NOMO-1 treated with DMSO at 0.1 percent for 48 hours (cell line): ENCODE data around the gene RAD51AP1.

Source experiments
- DNase-seq: peaks from one replicate; lab custom pipeline; 2025; ENCODE audit not compliant: unreplicated experiment; lab: John Stamatoyannopoulos, UW

RAD51AP1 gene

DNA sequence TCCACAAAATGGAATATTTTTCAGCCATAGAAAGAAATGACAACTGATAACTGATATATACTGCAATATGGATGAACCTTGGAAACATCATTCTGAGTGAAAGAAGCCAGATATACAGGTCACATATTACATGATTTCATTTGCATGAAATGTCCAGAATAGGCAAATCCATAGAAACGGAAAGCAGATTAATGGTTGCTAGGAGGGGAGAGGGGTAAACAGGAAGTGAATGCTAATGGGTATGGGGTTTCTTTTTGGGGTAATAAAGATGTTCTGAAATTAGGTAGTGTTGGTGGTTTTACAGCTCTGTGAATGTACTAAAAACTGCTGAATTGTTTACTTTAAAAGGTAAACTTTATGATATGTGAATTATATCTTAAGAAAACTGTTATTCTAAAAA is 6.5 kb downstream of the RAD51AP1 start:
- DNase-seq: no peak

DNA sequence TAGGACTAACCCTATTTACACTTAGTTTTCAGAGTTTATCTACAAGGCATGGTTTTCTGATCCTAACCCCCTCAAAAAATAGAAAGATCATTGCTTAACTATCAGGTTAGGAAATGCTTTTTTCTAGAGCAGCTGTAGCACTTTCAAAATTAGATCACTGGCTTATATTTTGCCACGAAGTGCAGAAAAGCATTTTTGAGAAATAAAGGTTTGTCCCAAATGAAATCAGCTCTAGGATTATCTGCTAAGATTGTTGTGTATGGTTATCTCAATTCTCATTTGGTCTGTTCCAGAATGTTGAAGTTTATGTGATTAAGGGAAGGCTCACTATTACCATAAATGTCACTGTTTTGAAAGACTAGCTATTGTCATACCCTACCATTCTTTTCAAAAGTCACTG is 13.5 kb downstream of the RAD51AP1 start:
- no peak for DNase-seq

DNA sequence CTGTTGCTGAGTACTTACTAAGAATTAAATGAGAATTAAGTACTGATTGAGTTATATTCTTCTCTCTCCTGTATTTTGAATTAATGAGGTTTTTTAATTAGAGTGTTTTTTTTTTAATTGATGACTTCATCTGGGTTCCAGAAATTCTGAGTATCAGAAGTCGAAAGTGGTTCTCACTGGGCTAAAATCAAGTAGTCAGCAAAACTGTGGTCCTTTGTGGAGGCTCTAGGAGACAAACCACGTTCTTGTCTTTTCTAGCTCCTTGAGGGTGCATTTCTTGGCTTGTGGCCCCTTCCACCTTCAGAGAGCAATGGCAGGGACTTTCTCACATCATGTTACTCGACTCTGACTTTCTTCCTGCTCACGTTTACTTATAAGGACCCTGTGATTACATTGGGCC is 15.3 kb downstream of the RAD51AP1 start:
- DNase-seq: no peak

DNA sequence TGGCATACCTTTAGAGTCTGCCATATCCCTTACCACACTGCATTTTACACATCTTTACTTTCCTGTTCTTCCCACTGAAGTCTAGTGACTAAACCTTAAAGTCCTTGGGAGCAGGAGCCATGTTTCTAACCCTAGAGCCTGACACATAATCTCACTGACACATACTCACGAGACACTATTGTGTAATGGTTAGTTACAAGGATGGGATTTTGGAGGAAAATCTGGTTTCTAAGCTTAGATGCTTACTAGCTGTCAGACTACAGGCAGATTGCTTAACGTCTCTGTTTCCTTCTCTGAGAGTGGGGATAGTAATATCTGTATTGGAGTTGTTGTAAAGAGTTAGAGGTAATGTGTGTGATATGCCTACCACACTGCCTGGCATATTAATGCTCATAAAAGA is 17.1 kb downstream of the RAD51AP1 start:
- DNase-seq: no peak

DNA sequence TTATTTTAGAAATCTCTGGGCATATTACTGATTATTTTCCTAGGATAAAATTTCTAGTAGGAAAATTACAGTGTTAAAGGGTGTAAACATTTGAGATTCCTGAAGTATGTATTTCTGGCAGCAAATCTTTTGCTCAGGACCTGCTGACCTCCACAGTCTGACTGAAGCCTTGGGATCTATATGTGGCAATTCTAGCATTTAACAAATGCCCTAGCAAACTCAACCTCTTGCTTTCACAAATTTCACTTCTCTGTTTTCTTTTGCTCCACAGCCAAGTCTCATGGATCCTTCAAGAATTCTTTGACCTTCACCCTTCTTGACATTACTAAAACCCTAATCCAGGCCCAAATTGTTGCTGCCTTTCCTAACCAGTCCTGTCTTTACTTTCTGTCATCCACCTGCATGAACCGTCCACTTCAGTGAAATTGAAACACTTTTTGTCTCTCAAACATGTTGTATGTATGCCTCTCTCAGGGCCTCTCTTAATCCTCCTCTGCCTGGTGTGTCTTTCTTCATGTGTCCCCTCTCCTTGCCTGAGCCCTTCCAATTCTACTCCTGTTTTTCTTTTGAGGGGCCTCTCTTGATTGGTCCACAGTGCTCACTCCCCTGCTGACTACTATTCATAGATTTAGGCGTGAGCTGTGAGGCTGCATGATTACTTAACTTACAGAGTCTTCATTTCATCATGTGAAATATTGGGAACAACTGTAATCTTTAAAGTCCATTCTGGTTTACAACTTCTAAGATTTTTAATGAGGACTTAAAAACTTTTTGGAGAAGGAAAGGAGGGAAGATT is 18.2 kb downstream of the RAD51AP1 start:
- DNase-seq: peak; percentile 11

DNA sequence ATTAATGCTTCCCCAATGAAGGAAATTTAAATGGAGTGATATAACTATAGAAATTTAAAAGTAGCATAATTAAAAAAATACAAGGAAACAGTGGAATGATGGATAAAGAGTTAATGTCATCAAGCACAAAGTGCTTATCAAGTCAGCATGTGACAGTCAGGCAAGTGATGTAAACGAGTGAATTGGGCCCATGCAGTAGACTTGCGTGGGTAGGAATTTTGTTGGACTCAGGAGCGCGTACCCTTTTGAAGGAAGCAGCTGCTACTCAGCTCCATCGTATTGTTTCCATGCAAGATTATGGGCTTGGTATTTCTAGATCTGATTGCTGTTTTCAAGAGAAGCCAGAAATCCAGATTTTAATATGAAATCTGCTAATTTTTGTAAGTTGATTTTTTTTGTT is 18.9 kb downstream of the RAD51AP1 start:
- no peak for DNase-seq

DNA sequence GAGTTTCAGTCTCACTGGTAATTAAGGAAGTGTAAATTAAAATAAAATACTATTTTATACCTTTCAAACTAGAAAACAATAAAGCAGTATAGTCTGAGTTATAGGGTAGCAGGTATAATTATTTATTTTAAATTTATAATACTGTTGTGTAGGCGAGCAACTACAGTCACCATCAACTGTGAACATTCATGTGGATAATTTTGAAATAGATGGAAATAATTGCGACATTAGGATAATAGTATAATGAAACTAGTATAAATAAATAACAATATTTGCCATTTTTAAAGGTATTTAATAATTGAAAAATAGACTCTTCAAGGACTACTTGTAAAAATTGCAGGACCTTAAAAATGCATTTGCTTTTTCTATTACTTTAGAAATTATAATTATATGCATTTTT is 19.5 kb downstream of the RAD51AP1 start:
- no peak for DNase-seq

DNA sequence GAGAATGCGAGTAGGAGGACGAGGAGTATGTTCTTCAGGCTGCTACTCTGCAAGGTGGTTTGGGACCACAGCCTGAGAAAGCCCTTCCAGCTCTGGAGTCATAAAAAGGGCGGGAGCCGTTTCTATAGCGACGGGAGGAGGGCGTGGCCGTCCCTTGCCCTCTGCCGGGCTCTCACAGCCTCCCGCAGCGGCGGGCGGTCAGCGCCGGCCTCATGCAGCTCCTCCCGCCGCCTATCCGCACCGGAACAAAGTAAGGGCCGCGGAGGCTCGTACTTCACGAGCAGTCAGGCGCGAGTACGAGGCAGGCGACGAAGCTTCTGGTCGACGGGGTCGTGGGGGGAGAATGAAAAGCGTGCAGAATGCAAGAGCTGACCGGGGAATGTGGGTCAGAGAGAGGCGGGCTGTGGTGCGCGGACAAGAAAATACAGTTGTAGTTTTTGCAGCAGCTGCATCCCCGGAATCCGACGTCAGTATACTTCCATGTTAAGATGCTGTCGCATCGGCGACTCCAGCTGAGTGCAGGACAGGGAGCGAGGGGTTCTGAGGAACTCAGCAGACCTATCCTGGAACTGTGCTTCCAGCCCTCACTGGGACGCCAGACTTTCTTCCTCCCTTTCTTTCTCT is 23.5 kb downstream of the RAD51AP1 start, which contains the start of gene DYRK4:
TSS of gene DYRK4 (plus strand) at position 175 of the 624 bp plus-strand sequence. CDS start at position 213, 38 bp downstream.
- DNase-seq: no peak

DNA sequence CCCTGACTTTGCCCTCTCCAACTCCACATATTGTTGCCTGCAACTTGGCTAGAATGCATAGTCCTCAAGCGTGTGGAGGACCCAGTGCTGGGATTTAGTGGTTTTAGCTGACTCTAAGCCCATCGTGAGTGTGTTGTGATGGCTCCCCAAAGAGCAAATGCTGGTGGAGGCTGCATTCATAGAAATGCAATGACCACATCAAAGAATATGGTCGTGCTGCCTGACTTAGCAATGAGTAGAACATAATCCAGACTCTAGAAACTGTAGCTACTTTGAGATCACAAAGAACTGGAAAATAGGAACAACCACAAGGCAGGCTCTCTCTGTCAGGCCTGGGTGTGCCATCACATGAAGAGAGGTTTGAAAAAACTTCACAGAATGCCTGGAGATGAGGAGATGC is 24.6 kb downstream of the RAD51AP1 start:
- no peak for DNase-seq

DNA sequence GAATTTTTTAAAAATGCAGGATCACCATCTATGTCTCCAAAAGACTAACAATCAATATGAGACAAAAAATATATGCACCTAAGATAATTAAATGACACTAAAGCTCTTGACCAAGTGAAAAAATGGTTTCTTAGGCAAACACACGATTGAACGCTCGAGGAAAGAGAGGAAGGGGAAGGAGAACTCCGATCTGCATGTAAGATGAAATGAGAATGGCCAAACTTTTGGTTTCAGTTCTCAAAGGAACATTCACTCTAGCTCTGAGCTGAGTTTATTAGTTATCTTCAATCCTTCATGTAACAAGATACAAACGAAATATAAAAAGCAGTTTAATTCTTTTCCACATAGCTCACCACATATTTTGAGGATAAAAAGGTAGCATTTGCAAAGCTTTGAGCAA is 26.1 kb downstream of the RAD51AP1 start:
- peak; percentile 73 for DNase-seq

DNA sequence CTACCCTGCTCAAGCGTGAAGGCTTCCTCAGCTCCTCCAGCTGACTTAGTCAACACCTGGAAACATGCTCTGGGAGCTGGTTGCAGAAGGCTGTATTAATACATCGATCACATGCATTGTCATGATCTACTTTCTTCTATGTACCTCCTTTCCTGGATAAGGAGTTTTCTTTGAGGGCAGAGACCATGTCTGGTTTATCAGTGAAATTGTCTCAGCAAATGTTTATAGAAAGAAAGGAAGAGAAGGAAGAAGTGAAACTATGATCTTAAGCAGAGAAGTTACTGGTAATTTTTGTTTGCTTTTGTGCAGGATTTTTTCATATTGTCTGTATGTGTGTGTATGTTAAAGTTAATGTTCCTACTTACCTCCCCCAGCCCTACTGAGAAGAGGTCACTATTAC is 27.8 kb downstream of the RAD51AP1 start:
- peak; percentile 55 for DNase-seq

DNA sequence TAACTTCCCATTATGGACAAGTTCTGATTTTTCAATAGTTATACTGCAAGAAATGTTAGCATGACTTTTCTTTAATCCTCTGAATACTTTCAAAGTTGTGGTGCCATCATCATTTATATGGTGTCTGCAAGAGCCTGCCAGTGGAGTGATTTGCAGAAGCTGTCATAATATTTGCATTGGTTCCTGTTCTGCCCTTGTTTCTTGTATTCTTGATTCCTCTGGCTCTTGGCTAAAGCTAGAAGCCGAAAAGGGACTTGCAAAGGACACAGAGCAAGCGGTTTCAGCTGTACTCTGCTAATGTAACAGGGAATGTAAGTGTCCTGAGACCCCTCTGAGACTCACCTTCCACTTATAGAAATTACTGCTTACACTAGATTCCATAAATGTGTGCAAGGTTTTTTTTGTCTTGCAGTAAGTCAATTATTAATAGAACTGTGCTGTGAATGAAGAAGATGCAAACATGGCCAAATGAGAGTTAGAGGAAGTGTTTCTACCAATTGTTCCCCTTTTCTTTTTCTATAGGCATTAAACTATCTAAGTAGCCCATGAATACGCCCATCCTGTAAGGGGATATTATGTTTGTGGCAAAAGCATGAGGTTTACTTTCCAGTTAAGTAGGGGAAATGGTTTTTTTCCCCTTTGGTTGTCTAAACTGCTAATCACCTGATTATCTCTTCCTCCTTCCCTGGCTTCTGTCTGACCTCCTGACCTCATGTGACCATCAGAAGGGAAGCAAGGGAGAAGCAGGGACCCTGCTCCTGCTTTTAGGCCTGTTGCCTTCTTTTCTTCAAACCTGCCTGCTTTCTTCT is 28.6 kb downstream of the RAD51AP1 start:
- peak; percentile 91 for DNase-seq

DNA sequence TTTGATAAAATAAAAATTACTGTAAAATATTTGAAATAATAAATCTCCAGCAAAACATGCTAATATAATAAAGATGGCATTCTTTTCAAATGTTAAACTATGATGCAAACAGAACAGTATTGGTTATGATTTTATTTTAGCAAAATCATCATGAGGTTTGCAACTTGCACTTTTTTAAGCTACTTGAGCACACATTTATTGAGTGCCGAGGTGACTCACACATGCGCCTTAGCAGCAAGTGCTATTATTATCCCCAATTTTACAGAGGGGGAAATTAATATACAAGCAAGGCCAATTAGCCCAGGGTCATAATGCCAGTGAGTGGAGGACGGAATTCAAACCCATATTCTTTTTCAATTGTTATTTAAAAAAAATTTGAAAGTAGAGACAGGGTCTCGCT is 30.6 kb downstream of the RAD51AP1 start:
- peak; percentile 50 for DNase-seq

DNA sequence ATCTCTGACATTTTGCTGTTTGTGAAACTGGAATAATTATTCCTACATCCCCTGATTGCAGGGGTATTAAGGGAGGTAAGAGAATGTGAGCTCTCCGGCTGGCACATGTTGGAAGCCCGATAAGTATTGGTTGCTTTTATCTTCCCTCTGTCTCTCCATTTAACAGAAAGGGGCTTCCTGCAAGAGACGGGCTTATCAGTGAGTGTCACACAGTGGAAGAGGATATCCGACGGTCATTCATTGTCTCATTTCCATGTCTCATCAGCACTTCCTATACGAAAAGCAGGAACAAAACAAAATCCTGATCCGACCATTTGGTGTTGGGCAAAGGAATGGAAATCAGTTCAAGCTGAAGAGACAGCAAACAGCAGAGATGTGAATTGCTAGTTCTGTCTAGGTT is 34.0 kb downstream of the RAD51AP1 start:
- no peak for DNase-seq

DNA sequence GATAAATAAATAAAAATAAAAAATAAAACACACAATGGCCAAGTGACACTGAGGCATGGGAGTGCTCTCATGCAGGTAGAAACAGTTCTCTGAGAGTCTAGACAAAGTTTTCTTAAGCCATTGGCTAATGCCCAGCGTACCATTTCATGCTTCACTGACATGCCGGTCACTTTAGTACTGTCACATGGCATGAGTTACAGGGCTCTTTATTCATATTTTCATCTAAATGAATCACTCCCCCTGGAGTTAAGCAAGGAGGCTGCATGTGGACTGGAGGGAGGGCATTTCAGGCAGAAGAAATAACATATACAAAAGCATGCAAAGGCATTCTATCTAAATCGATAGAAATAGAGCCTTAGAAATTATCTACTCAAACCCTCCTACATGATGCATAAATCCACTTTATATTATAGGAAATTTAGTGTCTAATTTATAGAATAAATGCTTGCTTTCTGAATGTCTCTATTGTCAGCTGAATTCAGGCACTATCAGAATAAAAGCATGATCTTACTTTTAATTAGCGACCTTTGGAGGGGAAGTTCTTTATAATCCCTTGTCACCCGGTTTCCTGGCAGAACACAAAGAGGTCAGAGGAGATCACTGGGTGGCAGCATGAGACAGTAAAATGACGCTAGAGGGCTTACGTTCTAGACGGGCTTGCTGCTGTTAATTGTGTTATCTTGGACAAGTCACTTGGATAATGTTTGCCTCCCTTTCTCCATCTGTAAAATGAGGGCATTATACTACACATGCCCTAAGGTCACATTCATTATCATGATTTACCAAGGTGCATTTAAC is 40.8 kb downstream of the RAD51AP1 start:
- DNase-seq: peak; percentile 59

DNA sequence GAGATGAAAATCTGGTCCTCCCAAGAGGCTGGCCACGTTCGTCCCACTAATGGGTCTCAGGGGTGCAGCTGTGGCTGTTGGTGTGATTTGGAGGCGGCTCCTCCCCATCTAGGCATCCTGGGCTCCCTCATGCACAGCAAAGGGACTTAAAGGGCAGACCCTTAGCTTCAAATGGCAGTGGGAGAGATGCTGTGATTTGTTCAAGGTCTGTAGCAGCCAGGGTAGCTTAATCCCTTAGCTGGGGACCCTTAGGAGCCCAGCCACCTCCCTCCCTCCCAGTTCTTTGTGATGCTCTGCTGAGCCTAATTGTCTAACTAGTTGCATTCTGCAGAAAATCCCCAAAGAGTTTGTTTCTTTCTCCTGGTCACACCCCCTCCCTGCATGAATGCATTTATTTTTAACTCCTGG is 41.6 kb downstream of the RAD51AP1 start:
- DNase-seq: no peak

DNA sequence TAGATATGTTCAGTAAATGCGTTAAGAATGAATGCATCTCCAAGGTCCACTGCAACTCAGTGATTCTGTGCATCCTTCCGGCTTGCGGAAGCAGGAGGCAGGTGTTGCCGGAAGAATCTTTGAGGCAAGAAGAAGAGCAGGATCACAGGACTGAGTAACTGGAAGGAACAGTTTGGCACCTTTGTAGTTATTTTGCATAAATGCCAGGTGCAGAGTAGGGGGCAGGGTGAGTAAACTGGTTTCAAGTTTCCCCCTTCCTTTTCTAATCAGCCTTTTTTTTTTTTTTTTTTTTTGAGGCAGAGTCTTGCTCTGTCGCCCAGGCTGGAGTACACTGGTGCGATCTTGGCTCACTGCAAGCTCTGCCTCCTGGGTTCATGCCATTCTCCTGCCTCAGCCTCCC is 45.6 kb downstream of the RAD51AP1 start:
- DNase-seq: no peak

DNA sequence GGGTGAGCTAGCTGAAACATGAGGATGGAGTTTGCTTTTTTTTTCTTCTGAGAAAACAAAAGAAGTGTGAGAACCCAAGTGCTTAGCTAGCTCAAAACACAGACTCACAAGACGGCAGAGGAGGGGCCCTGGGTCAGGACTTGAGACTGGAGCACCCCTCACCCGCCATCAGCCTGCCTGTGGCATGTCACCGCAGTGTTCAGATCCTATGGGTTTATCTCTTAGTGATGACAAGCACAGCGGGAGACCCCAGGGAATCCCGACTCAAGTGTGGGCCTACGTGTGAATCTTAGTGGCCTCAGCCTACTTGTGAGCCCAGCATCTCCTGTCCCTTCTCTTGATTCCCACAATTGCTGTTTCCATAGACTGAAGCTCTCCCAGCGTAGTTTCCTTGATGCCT is 46.2 kb downstream of the RAD51AP1 start:
- DNase-seq: no peak

DNA sequence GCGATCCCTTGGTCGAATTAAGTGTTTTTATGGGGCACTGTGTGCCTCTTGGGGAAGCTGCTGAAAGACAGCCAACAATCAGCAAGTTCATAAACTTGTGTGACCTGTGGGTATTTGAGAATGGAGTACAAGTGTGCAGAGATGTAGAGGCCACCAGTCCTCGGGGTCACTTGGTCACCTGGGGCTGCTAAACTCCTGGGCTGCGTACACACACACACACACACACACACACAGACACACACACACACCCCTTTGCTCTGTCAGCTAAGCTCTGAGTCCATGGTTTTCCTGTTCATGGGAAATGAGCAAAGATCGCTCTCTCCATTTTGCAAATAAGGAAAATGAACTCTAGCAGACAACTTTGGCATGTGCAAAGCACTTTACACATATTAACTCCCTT is 47.8 kb downstream of the RAD51AP1 start:
- DNase-seq: no peak

DNA sequence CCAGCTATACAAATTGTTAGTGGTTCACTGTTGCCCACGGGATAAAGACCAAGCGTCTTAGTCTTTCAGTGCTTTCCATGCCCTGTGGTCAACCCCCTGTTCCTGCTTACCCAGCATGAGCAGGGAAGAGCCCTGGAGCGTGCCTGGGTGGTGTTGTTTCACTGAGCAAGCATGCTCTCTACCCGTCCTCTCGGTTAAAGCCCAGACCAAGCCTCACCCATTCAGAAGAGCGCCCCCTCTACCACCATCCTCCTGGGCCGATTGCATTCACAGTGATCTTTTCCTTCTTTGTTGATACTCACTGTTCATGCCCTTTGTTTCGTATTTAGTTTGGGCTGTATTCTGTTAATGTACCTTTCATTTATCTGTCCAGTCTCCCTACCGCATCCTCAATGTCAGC is 48.4 kb downstream of the RAD51AP1 start:
- no peak for DNase-seq

DNA sequence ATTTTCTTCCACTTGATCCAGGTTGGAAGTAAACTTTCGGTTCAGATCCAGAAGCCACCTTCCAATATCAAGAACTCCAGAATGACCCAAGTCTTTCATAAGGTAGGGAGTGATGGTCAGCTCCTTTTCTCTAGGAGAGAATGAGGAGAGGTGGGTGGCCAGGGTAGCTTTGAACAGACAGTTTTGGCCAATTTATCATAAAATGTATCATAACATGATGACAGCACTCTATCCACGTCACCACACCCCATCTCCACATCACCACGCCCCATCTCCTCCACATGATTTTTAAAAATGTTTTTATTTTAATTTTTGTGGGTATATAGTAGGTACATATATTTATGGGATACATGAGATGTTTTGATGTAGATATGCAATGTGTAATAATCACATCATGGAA is 50.2 kb downstream of the RAD51AP1 start:
- DNase-seq: no peak
